GM13976 (cell line): Measurements from ENCODE around the gene IFNL2.

Experiments used
- DNase-seq: peaks from one replicate; pipeline ENCODE4 v3.0.0; 2012; ENCODE audit warnings: low spot score
- in situ Hi-C: fragments of 300-500 bp; cut with MboI; formaldehyde crosslinking; loops from one replicate; pipeline ENCODE4 v1.12.0; 2022; ENCODE audit warnings: low sequenced_read_pairs, mixed read lengths, inconsistent platforms; ENCODE audit not compliant: unreplicated experiment
- TF ChIP-seq, protein P1 (sequence below): IDR thresholded peaks from 2 replicates; pipeline ENCODE4 v1.5.1; 2012; ENCODE audit warnings: borderline replicate concordance, mild to moderate bottlenecking; ENCODE audit not compliant: insufficient read depth; ENCODE audit errors: extremely low read depth, missing control alignments, control extremely low read depth

The IFNL2 gene

DNA sequence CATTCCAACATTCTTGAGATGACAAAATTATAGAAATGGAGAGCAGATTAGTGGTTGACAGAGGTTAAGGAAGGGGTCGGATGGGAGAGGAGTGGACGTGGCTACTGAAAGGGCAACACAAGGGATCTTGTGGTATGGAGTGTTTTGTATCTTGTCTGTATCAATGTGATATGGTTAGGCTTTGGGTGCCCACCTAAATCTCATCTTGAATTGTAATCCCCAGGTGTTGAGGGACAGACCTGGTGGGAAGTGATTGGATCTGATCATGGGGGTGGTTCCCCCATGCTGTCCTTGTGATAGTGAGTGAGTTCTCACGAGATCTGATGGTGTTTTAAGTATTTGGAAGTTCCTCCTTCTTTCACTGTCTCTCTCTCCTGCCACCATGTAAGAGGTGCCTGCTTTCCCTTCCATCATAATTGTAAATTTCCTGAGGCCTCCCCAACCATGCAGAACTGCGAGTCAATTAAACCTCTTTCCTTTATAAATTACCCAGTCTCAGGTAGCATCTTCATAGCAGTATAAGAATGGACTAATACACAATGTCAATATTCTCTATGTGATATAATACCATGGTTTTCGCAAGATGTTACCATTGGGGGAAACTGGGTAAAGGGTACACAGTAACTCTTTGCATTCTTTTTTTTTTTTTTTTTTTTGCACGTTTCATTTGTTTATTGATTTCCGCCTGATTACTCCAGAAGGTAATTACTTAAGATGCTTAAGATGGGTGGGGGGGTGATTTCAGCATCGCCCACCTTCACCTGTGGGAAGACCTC is 14.6 kb upstream of the IFNL2 start:
- TF ChIP-seq, protein P1, sequence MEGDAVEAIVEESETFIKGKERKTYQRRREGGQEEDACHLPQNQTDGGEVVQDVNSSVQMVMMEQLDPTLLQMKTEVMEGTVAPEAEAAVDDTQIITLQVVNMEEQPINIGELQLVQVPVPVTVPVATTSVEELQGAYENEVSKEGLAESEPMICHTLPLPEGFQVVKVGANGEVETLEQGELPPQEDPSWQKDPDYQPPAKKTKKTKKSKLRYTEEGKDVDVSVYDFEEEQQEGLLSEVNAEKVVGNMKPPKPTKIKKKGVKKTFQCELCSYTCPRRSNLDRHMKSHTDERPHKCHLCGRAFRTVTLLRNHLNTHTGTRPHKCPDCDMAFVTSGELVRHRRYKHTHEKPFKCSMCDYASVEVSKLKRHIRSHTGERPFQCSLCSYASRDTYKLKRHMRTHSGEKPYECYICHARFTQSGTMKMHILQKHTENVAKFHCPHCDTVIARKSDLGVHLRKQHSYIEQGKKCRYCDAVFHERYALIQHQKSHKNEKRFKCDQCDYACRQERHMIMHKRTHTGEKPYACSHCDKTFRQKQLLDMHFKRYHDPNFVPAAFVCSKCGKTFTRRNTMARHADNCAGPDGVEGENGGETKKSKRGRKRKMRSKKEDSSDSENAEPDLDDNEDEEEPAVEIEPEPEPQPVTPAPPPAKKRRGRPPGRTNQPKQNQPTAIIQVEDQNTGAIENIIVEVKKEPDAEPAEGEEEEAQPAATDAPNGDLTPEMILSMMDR: no peak
- in situ Hi-C loops: no loop called here
- no peak for DNase-seq

DNA sequence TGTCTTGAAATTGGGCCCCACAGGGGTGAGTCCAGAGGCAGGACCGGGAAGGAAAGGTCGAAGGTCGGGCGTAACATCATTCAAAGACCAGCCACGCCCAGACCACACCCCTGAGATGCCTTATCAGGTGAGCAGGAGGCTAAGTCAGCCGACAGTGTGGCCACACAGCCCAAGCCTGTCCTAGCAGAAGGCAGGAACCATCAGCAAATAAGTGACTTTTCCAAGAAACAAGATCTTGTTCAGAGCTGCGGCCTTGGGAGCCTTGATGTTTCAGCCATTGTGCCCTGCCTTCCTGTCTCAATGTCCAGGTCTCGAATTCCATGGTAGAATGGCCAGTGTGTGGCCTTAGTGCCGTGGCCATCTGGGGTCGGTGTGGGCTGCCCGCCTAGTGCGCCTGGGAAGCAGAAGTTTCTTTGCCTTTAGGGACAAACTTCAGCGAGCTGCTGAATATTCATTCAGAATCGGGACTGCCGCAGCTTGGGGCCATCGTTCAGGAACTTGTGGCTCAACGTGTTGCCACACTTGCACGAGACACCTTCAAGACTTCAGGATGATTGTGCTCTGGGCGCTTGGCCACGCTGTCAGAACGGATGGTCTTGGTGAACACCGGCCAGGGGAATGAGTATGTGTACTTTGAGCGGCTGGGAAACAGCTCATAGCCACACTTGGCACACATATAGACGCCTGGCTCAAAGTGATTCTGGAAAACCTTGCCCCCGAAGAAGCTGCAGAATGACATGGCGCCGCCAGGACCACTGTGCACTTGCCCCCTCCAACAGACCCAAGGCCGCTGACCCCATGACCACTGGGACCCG is 13.5 kb upstream of the IFNL2 start:
- no peak for DNase-seq
- in situ Hi-C loops: no loop called here
- TF ChIP-seq, protein P1: no peak

DNA sequence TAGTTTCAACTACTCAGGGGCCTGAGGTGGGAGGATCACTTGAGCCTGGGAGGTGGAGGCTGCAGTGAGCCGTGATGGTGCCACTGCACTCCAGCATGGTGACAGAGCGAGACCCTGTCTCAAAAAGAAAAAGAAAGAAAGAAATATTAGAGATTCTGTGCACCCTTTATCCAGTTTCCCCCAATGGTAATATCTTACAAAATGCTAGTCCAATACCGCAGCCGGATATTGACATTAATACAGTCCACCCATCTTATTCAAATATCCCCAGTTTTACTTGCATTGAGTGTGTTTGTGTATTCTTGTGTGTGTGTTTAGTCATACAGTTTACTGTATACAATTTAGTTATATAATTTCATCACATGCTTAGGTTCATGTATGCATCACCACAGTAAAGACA is 11.0 kb upstream of the IFNL2 start:
- in situ Hi-C loops: no loop called here
- TF ChIP-seq, protein P1: no peak
- DNase-seq: no peak

DNA sequence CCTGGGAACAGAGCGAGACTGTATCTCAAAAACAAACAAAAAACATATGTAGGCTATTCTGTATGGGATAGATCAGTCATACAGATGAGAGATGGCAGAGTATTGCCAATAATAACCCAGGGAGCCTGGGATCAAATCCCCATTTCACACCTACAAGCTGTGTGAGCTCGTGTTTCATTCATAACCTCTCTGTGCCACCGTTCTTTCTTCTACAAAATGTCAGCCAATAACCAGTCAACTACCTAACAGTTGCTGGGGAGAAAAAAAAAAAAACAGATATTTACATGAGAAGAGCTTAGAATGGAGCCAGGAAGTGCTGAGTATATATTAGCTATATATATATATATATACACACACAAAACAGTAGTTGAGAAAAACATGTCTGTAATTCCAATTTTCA is 6.5 kb upstream of the IFNL2 start:
- in situ Hi-C loops: no loop called here
- TF ChIP-seq, protein P1: no peak
- DNase-seq: no peak

DNA sequence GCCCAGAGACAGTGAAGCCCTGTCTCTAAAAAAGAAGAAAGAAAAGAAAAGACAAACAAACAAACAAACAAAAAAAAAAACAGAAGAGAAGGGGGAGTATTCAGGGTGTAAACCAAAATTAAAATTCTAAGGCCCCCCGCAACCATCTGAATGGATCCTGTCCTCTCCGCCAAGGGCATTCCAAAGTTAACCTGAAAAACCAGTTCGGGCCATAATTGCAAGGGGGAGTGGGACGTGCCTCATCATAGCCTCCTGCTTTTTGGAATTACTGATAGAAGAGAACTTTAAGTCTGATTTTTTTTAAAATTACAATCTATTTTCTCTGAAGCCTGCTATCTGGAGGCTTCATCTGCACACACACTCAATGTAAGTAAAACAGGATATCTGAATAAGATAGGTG is 5.7 kb upstream of the IFNL2 start:
- TF ChIP-seq, protein P1: no peak
- in situ Hi-C loops: no loop called here
- no peak for DNase-seq

DNA sequence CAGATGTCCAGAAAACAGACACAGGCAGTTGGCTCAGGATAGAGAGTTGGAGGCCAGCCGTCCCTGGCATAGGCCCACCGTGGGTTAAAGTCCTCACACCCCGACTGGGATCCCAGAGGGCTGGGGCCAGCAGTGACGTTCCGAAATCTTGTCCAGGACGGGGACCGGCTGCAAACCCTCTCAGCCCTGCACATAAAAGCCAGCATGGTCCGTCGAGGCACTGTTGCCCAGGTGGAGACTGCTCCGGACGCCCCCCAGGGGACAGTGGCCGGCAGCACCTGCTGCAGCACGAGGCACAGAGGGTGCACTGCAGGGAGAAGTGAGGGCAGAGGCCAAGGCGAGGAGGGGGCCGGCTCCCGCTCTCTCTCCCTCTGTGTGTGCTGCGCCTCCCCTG is 4.3 kb upstream of the IFNL2 start:
- in situ Hi-C loops: no loop called here
- no peak for DNase-seq
- TF ChIP-seq, protein P1: no peak
